ENCODE measurements around the gene LGALS3BP. TPM values are rescaled to one million over a fixed set of nuclear protein-coding genes. Genes with fewer than 3 reads are reported as not detected.

Gene LGALS3BP
- total RNA-seq, 2 donors from 2014 or later = 687 to 857 TPM

DNA sequence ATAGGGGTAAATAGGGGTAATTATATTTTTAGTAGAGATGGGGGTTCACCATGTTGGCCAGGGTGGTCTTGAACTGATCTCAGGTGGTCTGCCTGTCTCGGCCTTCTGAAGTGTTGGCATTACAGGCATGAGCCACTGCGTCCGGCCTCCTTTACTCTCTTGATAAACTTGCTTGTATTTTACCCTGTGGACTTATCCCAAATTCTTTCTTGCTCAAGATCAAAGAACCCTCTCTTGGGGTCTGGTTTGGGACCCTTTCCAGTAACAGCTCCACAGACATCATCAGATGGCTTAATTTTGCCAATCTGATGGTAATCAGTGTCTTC, 38.6 kb upstream of the LGALS3BP start:
- intact Hi-C loops (cut with DNase I, micrococcal nuclease) = no loop called here
- DNase-seq (peak in 1 of 2 donors; percentile 9), ATAC-seq (no peak)

- intact Hi-C loops (cut with DNase I, micrococcal nuclease) = no loop called here
- DNase-seq (peak in 1 of 2 donors; percentile 9), ATAC-seq (no peak)
These were observed 38.0 kb upstream of the LGALS3BP start for GRCh38 chr17:79017546-79018369.

- intact Hi-C loops (cut with DNase I, micrococcal nuclease) = no loop called here
- ATAC-seq = no peak
These were observed 34.5 kb upstream of the LGALS3BP start for GRCh38 chr17:79014158-79014758.

GRCh38 chr17:79012563-79013134, 32.9 kb upstream of the LGALS3BP start:
- ATAC-seq (no peak), DNase-seq (no peak)
- intact Hi-C loops (cut with DNase I, micrococcal nuclease) = no loop called here

More at GRCh38 chr17:79014158-79014758, 34.5 kb upstream of the LGALS3BP start:
- no peak for DNase-seq

DNA sequence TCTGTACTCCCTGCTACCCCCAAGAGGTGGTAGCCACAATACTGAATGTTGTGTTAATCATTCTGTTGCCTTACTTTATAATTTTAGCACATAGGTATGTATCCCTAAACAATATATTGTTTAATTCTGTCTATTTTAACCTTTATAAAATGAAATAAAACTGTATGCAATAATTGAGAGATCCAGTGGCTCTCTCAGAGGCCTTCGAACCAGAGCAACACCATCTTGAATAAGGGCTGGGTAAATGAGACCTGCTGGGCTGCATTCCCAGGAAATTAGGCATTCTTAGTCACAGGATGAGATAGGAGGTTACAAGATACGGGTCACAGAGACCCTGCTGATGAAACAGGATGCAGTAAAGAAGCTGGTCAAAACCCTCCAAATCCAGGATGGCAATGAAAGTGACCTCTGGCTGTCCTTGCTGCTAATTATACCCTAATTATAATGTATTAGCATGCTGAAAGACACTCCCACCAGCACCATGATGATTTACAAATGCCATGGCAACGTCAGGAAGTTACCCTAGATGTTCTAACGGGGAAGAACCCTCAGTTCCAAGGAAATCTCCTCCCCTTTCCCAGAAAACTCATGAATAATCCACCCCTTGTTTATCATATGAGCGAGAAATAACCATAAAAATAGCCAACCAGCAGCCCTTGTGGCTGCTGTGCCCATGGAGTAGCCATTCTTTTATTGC, 31.9 kb upstream of the LGALS3BP start:
- DNase-seq (no peak), ATAC-seq (no peak)
- intact Hi-C loops (cut with DNase I, micrococcal nuclease) = no loop called here

GRCh38 chr17:79010304-79010646, 30.6 kb upstream of the LGALS3BP start:
- DNase-seq = no peak
- ATAC-seq = no peak
- intact Hi-C loops (cut with DNase I, micrococcal nuclease) = no loop called here

DNA sequence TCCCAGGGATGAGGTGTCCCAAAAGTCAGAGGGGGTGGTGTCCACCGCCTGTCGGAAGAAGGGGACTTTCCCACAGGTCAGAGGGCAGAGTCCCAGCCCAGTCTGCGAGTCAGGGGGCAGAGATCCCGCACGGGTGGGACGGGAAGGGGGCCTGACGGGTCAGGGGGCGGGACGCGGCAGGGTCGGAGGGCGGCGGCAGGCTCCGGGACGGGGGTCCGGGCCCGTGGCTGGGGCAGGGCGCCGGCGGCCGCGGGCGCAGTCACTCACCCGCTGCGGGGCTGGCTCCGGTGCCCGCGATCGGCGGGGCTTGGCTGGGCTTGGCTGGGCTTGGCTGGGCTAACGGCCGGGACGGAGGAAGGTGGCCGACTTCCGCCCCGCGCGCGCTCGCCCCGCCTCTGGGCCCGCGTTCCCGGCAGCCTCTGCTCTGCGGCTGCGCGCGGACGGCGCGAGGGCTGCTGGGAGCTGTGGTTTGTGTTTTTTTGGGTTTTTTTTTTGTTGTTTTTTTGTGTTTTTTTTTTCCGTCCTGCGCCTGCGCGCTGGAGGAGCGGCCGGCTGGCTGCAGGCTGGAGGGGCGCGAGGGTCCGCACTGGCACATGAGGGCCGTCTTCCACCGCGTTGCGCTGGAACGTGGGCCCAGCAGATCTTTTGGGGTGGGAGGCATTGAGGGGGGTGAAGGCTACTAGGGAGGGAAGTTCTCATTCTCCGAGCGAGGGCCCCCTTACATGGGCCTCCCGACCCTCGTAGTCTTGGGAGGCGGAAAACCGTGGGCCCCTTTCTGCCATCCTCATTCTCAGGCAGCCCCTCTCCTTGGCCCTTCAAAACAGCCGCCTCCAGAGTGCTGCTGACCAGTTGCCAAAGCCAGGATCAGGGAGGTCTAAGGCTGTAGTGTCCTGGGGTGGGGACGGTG, 29.9 kb upstream of the LGALS3BP start, which contains the start of gene CANT1:
Gene CANT1, minus strand, starts transcription at position 368 of the 907 bp plus-strand sequence. CDS start 12,142 bp downstream, outside the sequence.
- intact Hi-C loops (cut with DNase I, micrococcal nuclease) = no loop called here
- ATAC-seq = peak; percentile 56
- peak; percentile 71 to 89 for DNase-seq

DNA sequence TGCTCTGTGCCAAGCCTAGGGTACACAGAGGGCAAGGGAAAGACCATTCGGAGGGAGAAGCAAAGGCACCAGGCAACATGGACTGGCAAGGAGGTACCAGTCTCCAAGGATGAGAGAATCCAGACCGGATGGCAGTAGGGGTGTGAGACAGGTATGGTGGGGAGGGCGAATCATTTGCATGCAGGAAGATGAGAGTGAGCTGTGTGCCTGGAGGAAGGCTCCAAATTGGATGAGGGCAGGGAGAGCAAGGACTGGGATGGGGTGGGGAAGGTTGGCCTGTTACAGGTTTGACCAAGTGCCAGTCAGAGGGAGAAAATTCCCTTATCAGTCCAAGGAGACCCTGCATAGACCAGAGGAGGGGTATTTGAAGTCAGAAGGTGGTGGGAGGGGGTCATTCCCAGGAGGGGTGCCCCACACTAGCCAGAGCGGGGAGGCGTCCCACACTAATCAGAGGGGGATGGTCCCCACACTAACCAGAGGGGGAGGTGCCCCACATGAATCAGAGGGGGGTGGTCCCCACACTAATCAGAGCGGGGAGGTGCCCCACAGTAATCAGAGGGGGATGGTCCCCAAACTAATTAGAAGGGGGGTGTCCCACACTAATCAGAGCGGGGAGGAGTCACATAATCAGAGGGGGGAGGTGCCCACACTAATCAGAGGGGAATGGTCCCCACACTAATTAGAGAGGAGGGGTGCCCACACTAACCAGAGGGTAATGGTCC, 29.1 kb upstream of the LGALS3BP start:
- DNase-seq (peak; percentile 13 to 34), ATAC-seq (no peak)
- intact Hi-C loops (cut with DNase I, micrococcal nuclease) = no loop called here

- ATAC-seq (peak; percentile 42), DNase-seq (peak; percentile 72 to 74)
- intact Hi-C loops (cut with DNase I, micrococcal nuclease) = no loop called here
These were observed 28.0 kb upstream of the LGALS3BP start for GRCh38 chr17:79007504-79008381.

DNA sequence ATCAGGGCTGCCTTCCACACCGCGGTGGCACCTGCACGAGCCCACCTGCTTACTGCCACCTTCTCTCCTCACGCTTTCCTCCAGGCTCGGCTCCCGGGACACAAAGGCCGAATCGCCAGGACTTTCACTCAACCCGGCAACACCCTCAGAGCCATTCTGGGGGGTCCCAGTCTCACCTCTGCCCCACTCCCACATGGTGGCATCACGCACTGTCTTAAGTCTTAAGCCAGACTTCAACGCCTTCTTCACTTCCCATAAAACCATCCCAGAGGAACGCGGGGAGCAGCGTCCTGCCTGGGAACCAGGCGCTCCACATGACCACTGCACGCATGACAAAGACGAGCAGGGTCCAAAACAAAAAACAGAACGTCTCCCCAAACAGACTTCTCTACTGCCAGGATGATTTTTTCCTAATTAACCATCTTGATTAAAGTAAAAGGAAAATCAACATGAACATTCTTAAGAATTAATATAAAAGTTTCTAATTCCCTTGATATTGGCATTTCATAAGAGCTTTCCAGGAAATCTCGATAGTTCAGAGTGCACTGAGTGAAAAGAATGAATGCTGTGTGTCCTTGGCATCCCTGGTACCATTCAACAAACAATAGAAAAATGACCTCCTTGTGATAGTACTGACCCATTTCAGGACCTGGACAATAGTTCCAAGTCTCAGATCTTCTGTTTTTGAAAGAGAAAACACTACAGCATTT, 27.2 kb upstream of the LGALS3BP start:
- ATAC-seq = no peak
- peak in 1 of 2 donors; percentile 18 for DNase-seq

DNA sequence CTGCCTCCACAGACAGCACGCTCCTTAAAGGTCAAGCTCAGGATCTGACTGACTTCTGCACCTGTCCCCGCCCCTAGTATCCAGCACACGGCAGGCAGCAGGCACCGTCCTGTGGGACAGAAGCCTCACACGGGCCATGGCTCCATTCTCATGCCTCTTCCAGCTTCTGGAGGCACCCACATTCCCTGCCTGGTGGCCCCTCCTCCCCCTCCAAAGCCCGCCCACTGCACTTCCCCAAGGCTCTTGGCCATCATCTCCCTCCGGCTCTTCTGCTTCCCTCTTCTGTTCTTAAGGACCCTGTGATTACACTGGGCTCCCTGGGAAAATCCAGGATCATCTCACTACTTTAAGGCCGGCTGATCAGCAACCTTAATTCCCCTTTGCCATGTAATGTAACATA, 26.3 kb upstream of the LGALS3BP start:
- DNase-seq (peak; percentile 64 to 67), ATAC-seq (peak; percentile 20)
- intact Hi-C loops (cut with DNase I, micrococcal nuclease) = no loop called here

More for the DNA sequence above, 27.2 kb upstream of the LGALS3BP start:
- intact Hi-C loops (cut with DNase I, micrococcal nuclease) = no loop called here

GRCh38 chr17:79005063-79005861, 25.5 kb upstream of the LGALS3BP start:
- intact Hi-C loops (cut with DNase I, micrococcal nuclease) = no loop called here
- DNase-seq = peak; percentile 84 to 93
- peak; percentile 71 for ATAC-seq

GRCh38 chr17:79003661-79004411, 24.1 kb upstream of the LGALS3BP start:
- ATAC-seq (no peak), DNase-seq (peak; percentile 32 to 50)
- intact Hi-C loops (cut with DNase I, micrococcal nuclease) = no loop called here

GRCh38 chr17:79002796-79003593, 23.3 kb upstream of the LGALS3BP start:
- ATAC-seq (no peak), DNase-seq (peak; percentile 23 to 24)

More at GRCh38 chr17:79002796-79003593, 23.3 kb upstream of the LGALS3BP start:
- intact Hi-C loops (cut with DNase I, micrococcal nuclease) = no loop called here

Data from left colon (tissue), 2 donors.